K562 (cell line): ENCODE data around the gene MYL6B. TPM values are rescaled to one million over a fixed set of nuclear protein-coding genes. Genes with fewer than 3 reads are reported as not detected.

Source experiments
- BMI1 ChIP-seq: fragments of 150-350 bp; IDR thresholded peaks from 2 replicates; pipeline ENCODE4 v1.6.1; 2014; ENCODE audit warnings: low read length
- ESRRA ChIP-seq: fragments of 450-650 bp; IDR thresholded peaks from 2 replicates; pipeline ENCODE4 v1.6.1; 2014; ENCODE audit warnings: low read depth, mild to moderate bottlenecking, moderate library complexity, borderline replicate concordance
- ILK ChIP-seq: fragments of 450-650 bp; IDR thresholded peaks from 2 replicates; pipeline ENCODE4 v1.6.1; 2016; ENCODE audit warnings: missing genetic modification characterization, low read depth, mild to moderate bottlenecking, missing compliant biosample characterization, moderate library complexity, borderline replicate concordance
- NCOA6 ChIP-seq: fragments of 450-650 bp; IDR thresholded peaks from 2 replicates; pipeline ENCODE4 v1.6.1; 2017; ENCODE audit warnings: mild to moderate bottlenecking
- PTBP1 ChIP-seq: fragments of 200-400 bp; formaldehyde crosslinking; IDR thresholded peaks from 2 replicates; pipeline ENCODE4 v1.6.1; 2017; ENCODE audit warnings: low read depth, low read length
- RBM14 ChIP-seq: fragments of 200-400 bp; formaldehyde crosslinking; IDR thresholded peaks from 2 replicates; pipeline ENCODE4 v1.6.1; 2018; ENCODE audit warnings: low read depth, mild to moderate bottlenecking, low read length, moderate library complexity, borderline replicate concordance; ENCODE audit not compliant: insufficient read depth
- SMARCE1 ChIP-seq: fragments of 450-650 bp; IDR thresholded peaks from 2 replicates; pipeline ENCODE4 v1.7.1; 2016; ENCODE audit warnings: mild to moderate bottlenecking
- YY1 ChIP-seq, 3 experiments: IDR thresholded peaks; 2 replicates each; pipeline ENCODE4 v1.6.1; 2011; ENCODE audit warnings: low read length in 2 of 3, mild to moderate bottlenecking in 2 of 3, moderate library complexity in 2 of 3, borderline replicate concordance in 1 of 3, control low read depth in 1 of 3, low read depth in 1 of 3; ENCODE audit not compliant: insufficient read depth in 3 of 3, insufficient replicate concordance in 2 of 3, control insufficient read depth in 1 of 3, insufficient read length in 1 of 3; ENCODE audit errors: extremely low read depth in 1 of 3
- ZBTB17 ChIP-seq: fragments of 450-650 bp; formaldehyde crosslinking; IDR thresholded peaks from 2 replicates; pipeline ENCODE4 v1.4.0; 2020; ENCODE audit warnings: mild to moderate bottlenecking
- ZNF175 ChIP-seq: fragments of 200-800 bp; sonication (Bioruptor generic); IDR thresholded peaks from 2 replicates; pipeline ENCODE4 v1.6.1; 2016; ENCODE audit warnings: low read depth, mild to moderate bottlenecking, missing genetic modification characterization, missing compliant biosample characterization
- ZNF436 ChIP-seq: fragments of 250-450, 450-650 bp; sonication (Bioruptor Pico); formaldehyde crosslinking; IDR thresholded peaks from 2 replicates; pipeline ENCODE4 v1.7.0; 2020; ENCODE audit warnings: mild to moderate bottlenecking
- polyA plus RNA-seq, 8 experiments: library from polyadenylated mRNA; depleted of rRNA in 4 of 8; stranded (reverse) in 5 of 8; unstranded in 3 of 8; fragments of >200 nt; fragmentation: Nextera tagmentation in 2 of 8; fragmentation: Illumina TruSeq in 1 of 8; extraction: Ambion mirVana in 2 of 8; extraction: Trizol in 1 of 8; gene quantifications; 2 replicates each; pipeline versions ENCODE4 v1.2.1 to v1.2.3, GENCODE V29; 2011 to 2014; ENCODE audit warnings: inconsistent platforms in 1 of 8, missing spikeins in 1 of 8
- total RNA-seq, 7 experiments: library from RNA; depleted of rRNA in 6 of 7; stranded (reverse); fragments of >200 nt in 6 of 7; fragmentation: Illumina TruSeq in 2 of 7; extraction: Trizol in 2 of 7; gene quantifications; 2 replicates each; pipeline versions ENCODE4 v1.2.1 to v1.2.3, GENCODE V29; 2011 to 2021; ENCODE audit warnings: low replicate concordance in 1 of 7
- TF ChIP-seq, protein P1 (sequence below): sonication (generic); formaldehyde crosslinking; IDR thresholded peaks from 2 replicates; pipeline ENCODE4 v1.8.0; 2022; ENCODE audit warnings: mild to moderate bottlenecking, missing genetic modification reagents
- TF ChIP-seq, protein P2 (sequence below): fragments of 450-650 bp; formaldehyde crosslinking; IDR thresholded peaks from 2 replicates; pipeline ENCODE4 v1.4.0; 2020; ENCODE audit warnings: mild to moderate bottlenecking, moderate library complexity
- TF ChIP-seq, protein P3 (sequence below): fragments of 250-450 bp; sonication (Bioruptor Pico); IDR thresholded peaks from 2 replicates; pipeline ENCODE4 v1.4.0; 2020; ENCODE audit warnings: mild to moderate bottlenecking, moderate library complexity, borderline replicate concordance
- TF ChIP-seq, protein P4 (sequence below): fragments of 450-650 bp; formaldehyde crosslinking; IDR thresholded peaks from 2 replicates; pipeline ENCODE4 v1.4.0; 2020; ENCODE audit warnings: mild to moderate bottlenecking, moderate library complexity

MYL6B gene
- total and polyA plus RNA-seq, 9 of the 15 experiments (the other 6 are each of a cell fraction or from before 2014, with no cell fraction given) = 42.8 to 77.3 (median 68.6) TPM

DNA sequence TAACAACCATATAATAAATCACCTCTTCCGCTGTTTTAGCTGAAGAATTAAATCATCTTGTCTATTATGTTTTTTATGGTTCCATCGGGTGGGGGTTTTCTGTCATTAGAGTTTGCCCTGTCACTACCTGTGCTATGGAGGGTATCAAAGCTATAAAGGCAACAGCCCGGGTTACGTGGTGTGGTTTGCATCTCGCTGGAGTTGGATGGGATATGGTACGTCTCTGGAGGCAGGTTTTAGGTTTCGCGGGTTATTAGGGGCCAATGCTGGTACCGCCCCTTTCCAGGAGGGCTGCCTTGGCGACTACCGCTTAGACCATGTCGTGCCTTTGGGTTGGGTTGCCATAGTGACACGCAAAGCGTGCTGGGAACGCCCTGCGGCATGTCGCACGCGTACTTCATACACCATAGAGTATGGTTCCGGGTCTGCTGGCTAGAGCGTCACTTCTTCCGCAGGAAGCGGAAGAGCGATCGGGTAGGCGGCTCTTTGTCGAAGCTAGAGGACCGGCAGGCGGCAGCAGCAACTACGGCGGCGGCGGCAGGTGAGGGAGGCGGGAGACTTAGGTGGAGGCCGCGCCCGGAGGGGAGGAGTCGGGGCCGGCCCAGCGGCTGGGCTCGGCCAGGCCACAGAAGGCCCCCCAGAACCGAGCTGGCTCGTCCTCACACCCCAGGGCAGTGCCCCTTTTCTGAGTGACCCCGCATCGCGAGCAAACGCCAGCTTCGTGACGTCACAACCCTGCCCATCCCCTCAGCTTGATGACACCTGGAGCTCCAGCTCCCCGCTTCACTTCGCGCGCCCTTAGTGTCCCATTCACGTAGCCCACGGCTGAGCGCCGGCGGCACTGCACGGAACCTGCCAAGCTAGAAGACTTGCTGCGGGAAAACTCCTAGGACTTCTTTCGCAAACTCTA is 34.4 kb upstream of the MYL6B start, which contains the start of gene ZC3H10 (continued):
- TF ChIP-seq, protein P1, sequence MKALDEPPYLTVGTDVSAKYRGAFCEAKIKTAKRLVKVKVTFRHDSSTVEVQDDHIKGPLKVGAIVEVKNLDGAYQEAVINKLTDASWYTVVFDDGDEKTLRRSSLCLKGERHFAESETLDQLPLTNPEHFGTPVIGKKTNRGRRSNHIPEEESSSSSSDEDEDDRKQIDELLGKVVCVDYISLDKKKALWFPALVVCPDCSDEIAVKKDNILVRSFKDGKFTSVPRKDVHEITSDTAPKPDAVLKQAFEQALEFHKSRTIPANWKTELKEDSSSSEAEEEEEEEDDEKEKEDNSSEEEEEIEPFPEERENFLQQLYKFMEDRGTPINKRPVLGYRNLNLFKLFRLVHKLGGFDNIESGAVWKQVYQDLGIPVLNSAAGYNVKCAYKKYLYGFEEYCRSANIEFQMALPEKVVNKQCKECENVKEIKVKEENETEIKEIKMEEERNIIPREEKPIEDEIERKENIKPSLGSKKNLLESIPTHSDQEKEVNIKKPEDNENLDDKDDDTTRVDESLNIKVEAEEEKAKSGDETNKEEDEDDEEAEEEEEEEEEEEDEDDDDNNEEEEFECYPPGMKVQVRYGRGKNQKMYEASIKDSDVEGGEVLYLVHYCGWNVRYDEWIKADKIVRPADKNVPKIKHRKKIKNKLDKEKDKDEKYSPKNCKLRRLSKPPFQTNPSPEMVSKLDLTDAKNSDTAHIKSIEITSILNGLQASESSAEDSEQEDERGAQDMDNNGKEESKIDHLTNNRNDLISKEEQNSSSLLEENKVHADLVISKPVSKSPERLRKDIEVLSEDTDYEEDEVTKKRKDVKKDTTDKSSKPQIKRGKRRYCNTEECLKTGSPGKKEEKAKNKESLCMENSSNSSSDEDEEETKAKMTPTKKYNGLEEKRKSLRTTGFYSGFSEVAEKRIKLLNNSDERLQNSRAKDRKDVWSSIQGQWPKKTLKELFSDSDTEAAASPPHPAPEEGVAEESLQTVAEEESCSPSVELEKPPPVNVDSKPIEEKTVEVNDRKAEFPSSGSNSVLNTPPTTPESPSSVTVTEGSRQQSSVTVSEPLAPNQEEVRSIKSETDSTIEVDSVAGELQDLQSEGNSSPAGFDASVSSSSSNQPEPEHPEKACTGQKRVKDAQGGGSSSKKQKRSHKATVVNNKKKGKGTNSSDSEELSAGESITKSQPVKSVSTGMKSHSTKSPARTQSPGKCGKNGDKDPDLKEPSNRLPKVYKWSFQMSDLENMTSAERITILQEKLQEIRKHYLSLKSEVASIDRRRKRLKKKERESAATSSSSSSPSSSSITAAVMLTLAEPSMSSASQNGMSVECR (CRISPR knock-in tag) = peak; percentile 97
- peak; percentile 93 for TF ChIP-seq BMI1
- TF ChIP-seq YY1 (IDR thresholded peaks at IDR 0.05; ENCODE audit: borderline replicate concordance in 1 of 3, control insufficient read depth in 1 of 3, extremely low read depth in 1 of 3, insufficient read depth in 3 of 3, insufficient read length in 1 of 3, insufficient replicate concordance in 2 of 3, low read depth in 1 of 3, low read length in 2 of 3) = peak in 2 of 3 experiments; percentile 28 to 61
- TF ChIP-seq SMARCE1 = no peak
- TF ChIP-seq ZBTB17 (CRISPR knock-in tag) = peak; percentile 84
- TF ChIP-seq, protein P2, sequence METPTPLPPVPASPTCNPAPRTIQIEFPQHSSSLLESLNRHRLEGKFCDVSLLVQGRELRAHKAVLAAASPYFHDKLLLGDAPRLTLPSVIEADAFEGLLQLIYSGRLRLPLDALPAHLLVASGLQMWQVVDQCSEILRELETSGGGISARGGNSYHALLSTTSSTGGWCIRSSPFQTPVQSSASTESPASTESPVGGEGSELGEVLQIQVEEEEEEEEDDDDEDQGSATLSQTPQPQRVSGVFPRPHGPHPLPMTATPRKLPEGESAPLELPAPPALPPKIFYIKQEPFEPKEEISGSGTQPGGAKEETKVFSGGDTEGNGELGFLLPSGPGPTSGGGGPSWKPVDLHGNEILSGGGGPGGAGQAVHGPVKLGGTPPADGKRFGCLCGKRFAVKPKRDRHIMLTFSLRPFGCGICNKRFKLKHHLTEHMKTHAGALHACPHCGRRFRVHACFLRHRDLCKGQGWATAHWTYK (CRISPR knock-in tag) = peak; percentile 94
- TF ChIP-seq, protein P3, sequence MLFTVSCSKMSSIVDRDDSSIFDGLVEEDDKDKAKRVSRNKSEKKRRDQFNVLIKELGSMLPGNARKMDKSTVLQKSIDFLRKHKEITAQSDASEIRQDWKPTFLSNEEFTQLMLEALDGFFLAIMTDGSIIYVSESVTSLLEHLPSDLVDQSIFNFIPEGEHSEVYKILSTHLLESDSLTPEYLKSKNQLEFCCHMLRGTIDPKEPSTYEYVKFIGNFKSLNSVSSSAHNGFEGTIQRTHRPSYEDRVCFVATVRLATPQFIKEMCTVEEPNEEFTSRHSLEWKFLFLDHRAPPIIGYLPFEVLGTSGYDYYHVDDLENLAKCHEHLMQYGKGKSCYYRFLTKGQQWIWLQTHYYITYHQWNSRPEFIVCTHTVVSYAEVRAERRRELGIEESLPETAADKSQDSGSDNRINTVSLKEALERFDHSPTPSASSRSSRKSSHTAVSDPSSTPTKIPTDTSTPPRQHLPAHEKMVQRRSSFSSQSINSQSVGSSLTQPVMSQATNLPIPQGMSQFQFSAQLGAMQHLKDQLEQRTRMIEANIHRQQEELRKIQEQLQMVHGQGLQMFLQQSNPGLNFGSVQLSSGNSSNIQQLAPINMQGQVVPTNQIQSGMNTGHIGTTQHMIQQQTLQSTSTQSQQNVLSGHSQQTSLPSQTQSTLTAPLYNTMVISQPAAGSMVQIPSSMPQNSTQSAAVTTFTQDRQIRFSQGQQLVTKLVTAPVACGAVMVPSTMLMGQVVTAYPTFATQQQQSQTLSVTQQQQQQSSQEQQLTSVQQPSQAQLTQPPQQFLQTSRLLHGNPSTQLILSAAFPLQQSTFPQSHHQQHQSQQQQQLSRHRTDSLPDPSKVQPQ (CRISPR knock-in tag) = no peak
- TF ChIP-seq NCOA6 = no peak
- TF ChIP-seq ILK (tag) = no peak
- peak; percentile 88; the same call in 1 of the 2 replicates for TF ChIP-seq PTBP1
- TF ChIP-seq ZNF436 (CRISPR knock-in tag) = no peak
- TF ChIP-seq, protein P4, sequence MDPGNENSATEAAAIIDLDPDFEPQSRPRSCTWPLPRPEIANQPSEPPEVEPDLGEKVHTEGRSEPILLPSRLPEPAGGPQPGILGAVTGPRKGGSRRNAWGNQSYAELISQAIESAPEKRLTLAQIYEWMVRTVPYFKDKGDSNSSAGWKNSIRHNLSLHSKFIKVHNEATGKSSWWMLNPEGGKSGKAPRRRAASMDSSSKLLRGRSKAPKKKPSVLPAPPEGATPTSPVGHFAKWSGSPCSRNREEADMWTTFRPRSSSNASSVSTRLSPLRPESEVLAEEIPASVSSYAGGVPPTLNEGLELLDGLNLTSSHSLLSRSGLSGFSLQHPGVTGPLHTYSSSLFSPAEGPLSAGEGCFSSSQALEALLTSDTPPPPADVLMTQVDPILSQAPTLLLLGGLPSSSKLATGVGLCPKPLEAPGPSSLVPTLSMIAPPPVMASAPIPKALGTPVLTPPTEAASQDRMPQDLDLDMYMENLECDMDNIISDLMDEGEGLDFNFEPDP (CRISPR knock-in tag) = peak; percentile 55; the same call in 1 of the 2 replicates
- TF ChIP-seq ZNF175 = no peak
- peak; percentile 79 for TF ChIP-seq ESRRA
- no peak for TF ChIP-seq RBM14
